ENCODE results near the gene ASXL2.
"Not testable (repeated sequence)": the region's sequence is repeated elsewhere in the genome, so short reads cannot be mapped to it uniquely, and the experiment has no call there.

The ASXL2 gene

GRCh38 chr2:25877431-25878360 lies 591 bp downstream of the ASXL2 start:
- Mint-ChIP-seq H3K36me3 (ENCODE audit: insufficient read depth) (peaks cover 18% of the 10 kb centered on the region), H3K27me3 (no peaks in the 10 kb centered on the region), H3K4me1 (ENCODE audit: low read depth in 2 of 2) (peaks cover 21 to 26% of the 10 kb centered on the region in 2 donors), H3K9me3 (no peaks in the 10 kb centered on the region), H3K4me3 (peak overlapping the region; percentile 95 to 97), H3K27ac (peak overlapping the region; percentile 95 to 98)
- ATAC-seq (replicated peaks), result peak; percentile 48
- peak; percentile 48 to 60 (median 50) for DNase-seq

- H3K27me3 Mint-ChIP-seq, result no peaks in the 10 kb centered on the region
- H3K4me1 Mint-ChIP-seq (ENCODE audit: low read depth in 2 of 2), result peaks cover 11 to 24% of the 10 kb centered on the region in 2 donors
- H3K4me3 Mint-ChIP-seq, result no peak overlapping the region
- H3K9me3 Mint-ChIP-seq, result no peaks in the 10 kb centered on the region
- peak overlapping the region in 1 of 2 donors; percentile 54 for H3K27ac Mint-ChIP-seq
- H3K36me3 Mint-ChIP-seq (ENCODE audit: insufficient read depth), result peaks cover 29% of the 10 kb centered on the region
- ATAC-seq (replicated peaks) (no peak), DNase-seq (no peak)
These were observed 6.2 kb downstream of the ASXL2 start for GRCh38 chr2:25872134-25872533.

GRCh38 chr2:25867396-25868003 lies 10.8 kb downstream of the ASXL2 start:
- no peak overlapping the region for H3K4me3 Mint-ChIP-seq
- H3K27ac Mint-ChIP-seq, result no peak overlapping the region
- no peaks in the 10 kb centered on the region for H3K9me3 Mint-ChIP-seq
- peaks cover 0 to 13% of the 10 kb centered on the region in 2 donors for H3K4me1 Mint-ChIP-seq (ENCODE audit: low read depth in 2 of 2)
- no peak for DNase-seq
- H3K27me3 Mint-ChIP-seq, result no peaks in the 10 kb centered on the region
- ATAC-seq (replicated peaks), result no peak
- H3K36me3 Mint-ChIP-seq (ENCODE audit: insufficient read depth), result peaks cover 24% of the 10 kb centered on the region

GRCh38 chr2:25856377-25856776 lies 21.9 kb downstream of the ASXL2 start:
- H3K27ac Mint-ChIP-seq, result no peak overlapping the region
- H3K4me1 Mint-ChIP-seq (ENCODE audit: low read depth in 2 of 2), result peaks cover 37 to 58% of the 10 kb centered on the region in 2 donors
- no peaks in the 10 kb centered on the region for H3K27me3 Mint-ChIP-seq
- no peak overlapping the region for H3K4me3 Mint-ChIP-seq
- no peak for ATAC-seq (replicated peaks)
- no peak for DNase-seq
- H3K36me3 Mint-ChIP-seq (ENCODE audit: insufficient read depth), result peaks cover 6% of the 10 kb centered on the region
- no peaks in the 10 kb centered on the region for H3K9me3 Mint-ChIP-seq

GRCh38 chr2:25855065-25855464 lies 23.2 kb downstream of the ASXL2 start:
- DNase-seq (no peak), ATAC-seq (replicated peaks) (no peak)
- Mint-ChIP-seq H3K9me3 (no peaks in the 10 kb centered on the region), H3K4me3 (no peak overlapping the region), H3K27me3 (no peaks in the 10 kb centered on the region), H3K27ac (peak overlapping the region in 1 of 2 donors; percentile 73), H3K36me3 (ENCODE audit: insufficient read depth) (peaks cover 6% of the 10 kb centered on the region), H3K4me1 (ENCODE audit: low read depth in 2 of 2) (peaks cover 30 to 53% of the 10 kb centered on the region in 2 donors)

GRCh38 chr2:25854613-25855012 lies 23.7 kb downstream of the ASXL2 start:
- no peak overlapping the region for H3K4me3 Mint-ChIP-seq
- no peaks in the 10 kb centered on the region for H3K27me3 Mint-ChIP-seq
- DNase-seq (no peak), ATAC-seq (replicated peaks) (no peak)
- no peaks in the 10 kb centered on the region for H3K9me3 Mint-ChIP-seq
- peaks cover 29 to 52% of the 10 kb centered on the region in 2 donors for H3K4me1 Mint-ChIP-seq (ENCODE audit: low read depth in 2 of 2)
- H3K36me3 Mint-ChIP-seq (ENCODE audit: insufficient read depth), result peaks cover 6% of the 10 kb centered on the region
- H3K27ac Mint-ChIP-seq, result peak overlapping the region in 1 of 2 donors; percentile 73

GRCh38 chr2:25853038-25853638 lies 25.1 kb downstream of the ASXL2 start:
- peaks cover 26 to 47% of the 10 kb centered on the region in 2 donors for H3K4me1 Mint-ChIP-seq (ENCODE audit: low read depth in 2 of 2)
- ATAC-seq (replicated peaks), result no peak
- peak overlapping the region; percentile 24 to 55 for H3K27ac Mint-ChIP-seq
- DNase-seq, result no peak
- no peaks in the 10 kb centered on the region for H3K27me3 Mint-ChIP-seq
- no peak overlapping the region for H3K4me3 Mint-ChIP-seq
- peaks cover 6% of the 10 kb centered on the region for H3K36me3 Mint-ChIP-seq (ENCODE audit: insufficient read depth)
- H3K9me3 Mint-ChIP-seq, result no peaks in the 10 kb centered on the region

- Mint-ChIP-seq H3K4me3 (peak overlapping the region; percentile 60 to 73), H3K27me3 (no peaks in the 10 kb centered on the region), H3K4me1 (ENCODE audit: low read depth in 2 of 2) (peaks cover 23 to 43% of the 10 kb centered on the region in 2 donors), H3K9me3 (no peaks in the 10 kb centered on the region), H3K36me3 (ENCODE audit: insufficient read depth) (peaks cover 9% of the 10 kb centered on the region), H3K27ac (peak overlapping the region; percentile 24 to 55)
- DNase-seq (peak; percentile 23 to 45 (median 29)), ATAC-seq (replicated peaks) (peak; percentile 99)
These were observed 26.4 kb downstream of the ASXL2 start for GRCh38 chr2:25851740-25852503.

- H3K4me1 Mint-ChIP-seq (ENCODE audit: low read depth in 2 of 2), result peaks cover 23 to 43% of the 10 kb centered on the region in 2 donors
- not testable (repeated sequence) for H3K9me3 Mint-ChIP-seq; H3K36me3 Mint-ChIP-seq (ENCODE audit: insufficient read depth); DNase-seq; H3K27me3 Mint-ChIP-seq; ATAC-seq (replicated peaks)
- H3K27ac Mint-ChIP-seq, result peak overlapping the region in 1 of 2 donors; percentile 65
- H3K4me3 Mint-ChIP-seq, result peak overlapping the region in 1 of 2 donors; percentile 10
These were observed 27.9 kb downstream of the ASXL2 start for GRCh38 chr2:25850400-25850799.

GRCh38 chr2:25849350-25849749 lies 28.9 kb downstream of the ASXL2 start:
- H3K4me3 Mint-ChIP-seq; DNase-seq; H3K9me3 Mint-ChIP-seq; ATAC-seq (replicated peaks); H3K36me3 Mint-ChIP-seq (ENCODE audit: insufficient read depth); H3K27ac Mint-ChIP-seq; H3K27me3 Mint-ChIP-seq: not testable (repeated sequence)
- H3K4me1 Mint-ChIP-seq (ENCODE audit: low read depth in 2 of 2), result peaks cover 21 to 41% of the 10 kb centered on the region in 2 donors

- no peak for DNase-seq
- no peak for ATAC-seq (replicated peaks)
- Mint-ChIP-seq H3K27me3 (no peaks in the 10 kb centered on the region), H3K27ac (no peak overlapping the region), H3K4me3 (no peak overlapping the region), H3K4me1 (ENCODE audit: low read depth in 2 of 2) (peaks cover 0 to 15% of the 10 kb centered on the region in 2 donors), H3K36me3 (ENCODE audit: insufficient read depth) (peaks cover 26% of the 10 kb centered on the region), H3K9me3 (no peaks in the 10 kb centered on the region)
These were observed 32.3 kb downstream of the ASXL2 start for GRCh38 chr2:25845843-25846505.

- Mint-ChIP-seq H3K9me3 (no peaks in the 10 kb centered on the region), H3K36me3 (ENCODE audit: insufficient read depth) (peaks cover 34% of the 10 kb centered on the region), H3K27ac (peak overlapping the region in 1 of 2 donors; percentile 59), H3K4me1 (ENCODE audit: low read depth in 2 of 2) (peaks cover 0 to 14% of the 10 kb centered on the region in 2 donors), H3K4me3 (no peak overlapping the region), H3K27me3 (no peaks in the 10 kb centered on the region)
- no peak for DNase-seq
- ATAC-seq (replicated peaks), result no peak
These were observed 34.2 kb downstream of the ASXL2 start for GRCh38 chr2:25844089-25844488.

All from effector memory CD8-positive, alpha-beta T cell (primary cell).